ENCODE data around the gene DERA.

GRCh38 chr12:16048511-16048910 lies 137.4 kb downstream of the DERA start:
- TF ChIP-seq, protein P1, sequence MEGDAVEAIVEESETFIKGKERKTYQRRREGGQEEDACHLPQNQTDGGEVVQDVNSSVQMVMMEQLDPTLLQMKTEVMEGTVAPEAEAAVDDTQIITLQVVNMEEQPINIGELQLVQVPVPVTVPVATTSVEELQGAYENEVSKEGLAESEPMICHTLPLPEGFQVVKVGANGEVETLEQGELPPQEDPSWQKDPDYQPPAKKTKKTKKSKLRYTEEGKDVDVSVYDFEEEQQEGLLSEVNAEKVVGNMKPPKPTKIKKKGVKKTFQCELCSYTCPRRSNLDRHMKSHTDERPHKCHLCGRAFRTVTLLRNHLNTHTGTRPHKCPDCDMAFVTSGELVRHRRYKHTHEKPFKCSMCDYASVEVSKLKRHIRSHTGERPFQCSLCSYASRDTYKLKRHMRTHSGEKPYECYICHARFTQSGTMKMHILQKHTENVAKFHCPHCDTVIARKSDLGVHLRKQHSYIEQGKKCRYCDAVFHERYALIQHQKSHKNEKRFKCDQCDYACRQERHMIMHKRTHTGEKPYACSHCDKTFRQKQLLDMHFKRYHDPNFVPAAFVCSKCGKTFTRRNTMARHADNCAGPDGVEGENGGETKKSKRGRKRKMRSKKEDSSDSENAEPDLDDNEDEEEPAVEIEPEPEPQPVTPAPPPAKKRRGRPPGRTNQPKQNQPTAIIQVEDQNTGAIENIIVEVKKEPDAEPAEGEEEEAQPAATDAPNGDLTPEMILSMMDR (IDR thresholded peaks at IDR 0.05; ENCODE audit: insufficient read depth, low read length, poor library complexity, severe bottlenecking), result no peak
- no peak for TF ChIP-seq EZH2phosphoT487 (conservative IDR thresholded peaks at IDR 0.05; ENCODE audit: low read length)

Measured in SU-DHL-6 (cell line).